Activated CD4-positive, alpha-beta T cell treated with anti-CD3 and anti-CD28 coated beads for 1 hour (primary cell): Measurements from ENCODE around the gene CD14.
A peak's percentile ranks its signal among the peaks of the same experiment; 100 is the strongest.
"Not testable (repeated sequence)": the region's sequence is repeated elsewhere in the genome, so short reads cannot be mapped to it uniquely, and the experiment has no call there.

ENCODE experiments used
- DNase-seq: peaks from one replicate; pipeline ENCODE4 v3.0.0-alpha.2; 2020

Gene CD14

DNA sequence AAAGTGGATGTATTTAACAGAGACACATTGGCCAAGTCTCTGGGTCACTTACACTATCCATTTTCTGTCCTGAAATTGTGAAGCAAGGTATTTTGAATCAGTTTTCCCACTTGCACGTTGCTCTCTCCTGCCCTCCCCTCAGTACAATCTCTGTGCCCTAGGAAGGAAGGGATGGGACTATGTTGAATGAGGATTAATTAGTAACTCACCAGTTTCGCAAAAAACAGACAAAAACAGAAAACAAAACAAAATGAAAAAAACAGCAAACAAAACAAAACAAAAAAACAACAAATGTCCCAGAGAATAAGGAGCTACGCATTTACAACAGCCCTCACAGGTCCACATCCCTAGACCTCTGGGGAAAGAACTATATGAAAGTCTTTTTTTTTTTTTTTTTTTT, 1.1 kb upstream of the CD14 start:
- no peak for DNase-seq

DNA sequence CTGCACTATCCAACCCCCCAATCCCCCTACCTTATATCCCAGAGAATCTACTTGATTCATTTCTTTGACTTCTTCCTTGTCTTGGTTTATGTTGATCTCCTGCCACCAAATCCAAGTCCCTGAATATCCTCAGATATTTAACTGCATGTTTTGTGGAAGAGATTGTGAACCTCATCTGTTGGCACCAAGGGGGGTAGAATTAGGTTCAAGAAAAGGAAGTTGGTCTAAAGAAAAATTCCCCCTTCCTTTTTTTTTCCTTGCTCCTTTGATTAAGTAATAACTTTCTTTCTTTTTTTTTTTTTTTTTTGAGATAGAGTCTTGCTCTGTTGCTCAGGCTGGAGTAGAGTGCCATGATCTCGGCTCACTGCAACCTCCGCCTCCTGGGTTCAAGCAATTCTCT, 526 bp upstream of the CD14 start:
- DNase-seq = no peak

DNA sequence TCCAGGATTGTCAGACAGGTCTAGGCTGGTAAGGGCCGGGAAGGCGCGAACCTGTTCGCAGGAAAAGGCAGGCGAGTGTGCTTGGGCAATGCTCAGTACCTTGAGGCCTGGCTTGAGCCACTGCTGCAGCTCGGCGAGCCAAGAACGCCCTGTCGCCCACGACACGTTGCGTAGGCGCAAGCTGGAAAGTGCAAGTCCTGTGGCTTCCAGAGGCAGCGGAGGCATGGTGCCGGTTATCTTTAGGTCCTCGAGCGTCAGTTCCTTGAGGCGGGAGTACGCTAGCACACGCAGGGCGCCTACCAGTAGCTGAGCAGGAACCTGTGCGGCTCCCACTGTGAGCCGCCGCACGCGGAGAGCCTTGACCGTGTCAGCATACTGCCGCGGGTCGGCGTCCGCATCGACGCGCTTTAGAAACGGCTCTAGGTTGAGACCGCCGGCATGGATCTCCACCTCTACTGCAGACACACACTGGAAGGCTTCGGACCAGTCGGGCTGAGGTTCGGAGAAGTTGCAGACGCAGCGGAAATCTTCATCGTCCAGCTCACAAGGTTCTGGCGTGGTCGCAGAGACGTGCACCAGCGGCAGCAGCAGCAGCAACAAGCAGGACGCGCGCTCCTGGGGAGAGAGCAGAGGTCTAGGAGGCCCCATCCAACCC, 482 bp downstream of the CD14 start:
- peak; percentile 27 for DNase-seq

DNA sequence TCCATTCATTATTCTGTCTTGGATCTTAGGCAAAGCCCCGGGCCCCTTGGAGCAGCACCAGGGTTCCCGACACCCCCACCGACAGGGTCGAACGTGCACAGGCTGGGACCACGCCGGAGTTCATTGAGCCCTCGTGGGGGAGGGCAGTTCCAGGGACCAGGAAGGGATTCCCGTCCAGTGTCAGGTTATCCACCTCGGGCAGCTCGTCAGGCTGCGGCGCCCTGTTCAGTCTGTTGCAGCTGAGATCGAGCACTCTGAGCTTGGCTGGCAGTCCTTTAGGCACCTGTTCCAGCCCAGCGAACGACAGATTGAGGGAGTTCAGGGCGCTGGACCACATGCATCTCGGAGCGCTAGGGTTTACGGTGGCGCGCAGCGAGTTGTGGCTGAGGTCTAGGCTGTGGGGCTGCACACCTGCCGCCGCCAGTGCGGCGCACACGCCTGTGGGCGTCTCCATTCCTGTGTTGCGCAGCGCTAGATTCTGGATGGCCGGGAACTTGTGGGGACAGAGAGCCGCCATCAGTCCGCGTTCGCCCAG, 1.1 kb downstream of the CD14 start:
- DNase-seq = peak; percentile 19

DNA sequence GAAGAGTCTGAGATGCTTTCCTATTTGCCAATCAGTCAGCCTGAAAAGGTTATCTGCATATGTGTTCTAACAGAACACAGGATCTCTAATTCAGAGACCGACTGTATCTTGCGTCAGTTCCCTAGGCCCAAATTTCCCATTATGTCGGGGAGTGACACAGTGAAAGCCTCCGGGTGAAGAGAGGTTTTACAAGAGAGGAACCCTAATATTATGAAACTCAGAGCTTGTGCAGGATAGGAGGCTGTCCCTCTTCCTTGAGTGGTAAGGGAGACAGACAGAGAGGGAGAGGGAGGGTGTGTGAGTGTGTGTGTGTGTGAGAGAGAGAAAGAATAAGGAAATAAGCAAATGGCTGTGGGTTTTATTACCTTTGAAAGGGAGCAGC, 1.9 kb downstream of the CD14 start:
- DNase-seq = no peak

DNA sequence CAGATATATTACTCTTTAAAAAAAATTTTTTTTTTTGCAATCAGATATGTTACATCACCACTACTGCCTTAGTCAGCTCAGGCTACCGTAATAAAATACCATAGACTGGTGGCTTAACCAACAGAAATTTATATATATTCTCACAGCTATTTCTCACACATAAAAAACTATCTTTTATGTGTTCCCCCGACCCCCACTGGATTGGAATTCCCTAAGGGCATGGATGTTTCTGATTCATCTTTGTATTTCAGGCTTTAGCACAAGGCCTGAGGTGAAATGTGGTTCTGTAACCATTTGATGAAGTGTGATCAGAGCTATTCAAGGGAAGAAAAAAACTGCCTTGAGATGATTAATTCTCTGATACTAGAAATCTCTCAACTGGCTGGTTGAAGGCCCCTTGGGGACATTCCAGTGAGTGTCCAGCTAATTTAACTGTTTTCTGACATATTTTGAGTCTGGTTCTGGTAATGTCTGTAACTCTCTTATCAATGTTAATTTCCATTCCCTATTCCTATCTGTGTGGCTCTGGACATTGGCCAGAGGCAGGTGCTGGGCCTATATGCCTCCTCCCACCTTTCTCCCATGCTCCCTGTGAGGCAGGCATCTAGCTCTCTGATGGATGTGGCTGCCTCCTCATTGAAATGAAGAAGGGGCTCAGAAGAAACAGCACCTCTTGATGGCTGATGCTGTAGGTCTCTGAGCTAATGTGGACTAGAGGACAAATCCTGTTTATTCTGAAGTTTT, 2.5 kb downstream of the CD14 start:
- no peak for DNase-seq

DNA sequence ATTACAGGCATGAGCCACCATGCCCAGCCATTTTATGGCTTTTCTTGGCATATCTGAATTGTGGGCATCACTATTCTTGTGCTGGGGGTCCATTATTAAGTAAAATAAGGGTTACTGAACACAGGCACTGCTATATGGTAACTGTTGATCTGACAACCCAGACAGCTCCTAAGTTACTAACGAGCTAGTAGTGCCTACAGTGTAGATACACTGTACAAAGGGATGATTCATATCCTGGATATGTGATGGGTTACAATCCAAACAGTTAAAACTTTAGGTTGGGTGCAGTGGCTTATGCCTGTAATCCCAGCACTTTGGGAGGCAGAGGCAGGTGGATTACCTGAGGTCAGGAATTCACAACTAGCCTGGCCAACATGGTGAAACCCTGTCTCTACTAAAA, 4.3 kb downstream of the CD14 start:
- no peak for DNase-seq

DNA sequence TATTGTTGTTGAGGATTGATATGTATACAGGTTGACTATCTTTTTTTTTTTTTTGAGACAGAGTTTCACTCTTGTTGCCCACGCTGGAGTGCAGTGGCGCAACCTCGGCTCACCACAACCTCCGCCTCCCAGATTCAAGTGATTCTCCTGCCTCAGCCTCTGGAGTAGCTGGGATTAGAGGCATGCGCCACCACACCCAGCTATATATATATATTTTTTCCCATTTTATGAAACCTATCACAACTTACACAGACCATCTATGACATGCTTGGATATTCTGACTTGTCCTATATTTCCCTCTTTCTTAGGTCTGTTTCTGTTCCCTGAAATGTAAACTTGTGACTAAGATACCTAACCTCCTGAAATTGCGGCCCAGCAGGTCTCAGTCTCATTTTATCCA, 5.0 kb downstream of the CD14 start:
- no peak for DNase-seq

DNA sequence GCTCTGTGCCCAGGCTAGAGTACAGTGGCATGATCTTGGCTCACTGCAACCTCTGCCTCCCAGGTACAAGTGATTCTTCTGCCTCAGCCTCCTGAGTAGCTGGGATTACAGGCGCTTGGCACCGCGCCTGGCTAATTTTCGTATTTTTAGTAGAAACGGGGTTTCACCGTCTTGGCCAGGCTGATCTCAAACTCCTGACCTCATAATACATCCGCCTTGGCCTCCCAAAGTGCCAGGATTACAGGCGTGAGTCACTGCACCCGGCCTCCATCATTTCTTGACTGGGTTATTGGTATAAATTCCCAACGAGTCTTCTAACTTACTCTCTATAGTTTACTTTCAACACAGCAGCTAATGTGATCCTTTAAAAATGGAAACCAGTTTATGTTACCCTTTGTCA, 8.1 kb downstream of the CD14 start:
- not testable (repeated sequence) for DNase-seq

DNA sequence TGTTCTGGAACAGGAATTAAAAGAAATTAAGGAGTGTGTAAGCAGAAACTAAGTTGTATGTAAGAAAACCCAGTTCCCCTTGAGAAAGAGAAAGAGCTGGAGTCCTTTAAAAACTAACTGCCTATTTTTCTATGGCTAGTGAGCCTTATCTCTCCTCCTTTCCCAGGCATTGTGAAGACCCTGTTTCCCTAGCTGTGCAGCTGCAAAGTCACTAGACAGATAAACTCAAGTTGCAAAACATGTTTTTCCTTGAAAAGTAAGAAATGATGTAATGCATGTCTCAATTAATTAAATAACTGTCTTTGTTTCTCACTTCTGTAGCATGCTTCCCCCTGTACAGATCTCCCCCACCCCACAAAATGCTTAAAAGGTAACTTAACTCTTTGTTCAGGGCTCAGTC, 9.9 kb downstream of the CD14 start:
- DNase-seq = not testable (repeated sequence)

DNA sequence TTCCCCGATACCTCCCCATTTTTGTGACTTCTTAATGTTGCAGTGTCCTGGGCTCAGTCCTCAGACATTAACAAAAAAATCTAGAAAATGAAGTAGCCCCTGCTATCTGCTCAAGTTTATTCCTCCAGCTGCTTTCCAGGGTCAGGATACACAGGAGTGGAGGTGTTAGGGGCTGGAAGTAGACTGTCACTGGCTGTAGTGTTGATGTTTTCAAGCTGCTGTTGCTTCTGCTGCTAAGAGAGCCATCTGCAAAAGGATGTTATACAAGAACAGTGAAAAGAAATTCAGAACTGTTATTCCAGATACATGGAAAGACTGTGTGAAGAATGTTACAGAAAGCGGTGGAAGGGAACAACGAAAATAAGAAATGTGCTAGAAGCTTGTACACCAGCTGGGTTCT, 10.7 kb downstream of the CD14 start:
- DNase-seq = no peak

DNA sequence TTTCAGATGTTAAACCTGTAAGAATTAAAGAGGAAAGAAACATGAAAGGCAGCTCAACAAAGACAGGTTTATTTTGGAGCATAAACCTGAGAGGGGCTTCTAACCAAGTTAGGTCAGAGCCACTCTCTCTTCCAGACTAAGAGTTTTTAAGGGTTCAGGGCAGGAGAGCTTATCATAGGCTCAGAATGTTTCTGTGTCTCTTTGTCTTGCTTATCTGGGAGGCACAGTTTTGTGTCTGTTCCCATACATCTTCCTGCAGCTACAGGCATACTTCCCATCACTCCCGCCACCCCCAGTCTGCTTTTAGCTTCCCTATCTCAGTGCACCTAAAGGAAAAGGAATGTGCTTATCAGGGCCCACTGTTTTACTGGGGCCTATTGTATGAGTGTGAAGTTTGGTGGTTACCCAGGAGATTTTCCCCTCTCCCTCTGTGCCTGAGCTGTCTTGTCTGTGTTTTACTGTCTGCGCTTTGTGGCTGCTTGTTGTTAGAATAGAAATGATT, 21.9 kb downstream of the CD14 start:
- no peak for DNase-seq

DNA sequence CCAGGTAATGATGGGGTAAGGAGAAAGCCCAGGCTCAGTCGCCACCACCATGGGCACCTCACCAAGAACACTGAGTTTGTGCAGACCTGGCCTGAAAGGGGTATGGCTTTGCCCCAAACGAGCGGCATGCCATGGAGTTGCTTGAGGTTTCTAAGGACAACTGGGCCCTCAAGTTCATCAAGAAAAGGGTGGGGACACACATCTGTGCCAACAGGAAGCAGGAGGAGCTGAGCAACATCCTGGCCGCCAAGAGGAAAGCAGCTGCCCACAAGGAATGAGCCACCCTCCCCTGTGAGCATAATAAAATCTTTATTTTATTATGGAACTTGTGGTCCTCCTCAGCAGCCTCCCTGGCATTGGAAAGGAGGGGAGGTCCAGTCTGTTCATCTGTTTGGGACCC, 23.8 kb downstream of the CD14 start:
- DNase-seq = no peak

DNA sequence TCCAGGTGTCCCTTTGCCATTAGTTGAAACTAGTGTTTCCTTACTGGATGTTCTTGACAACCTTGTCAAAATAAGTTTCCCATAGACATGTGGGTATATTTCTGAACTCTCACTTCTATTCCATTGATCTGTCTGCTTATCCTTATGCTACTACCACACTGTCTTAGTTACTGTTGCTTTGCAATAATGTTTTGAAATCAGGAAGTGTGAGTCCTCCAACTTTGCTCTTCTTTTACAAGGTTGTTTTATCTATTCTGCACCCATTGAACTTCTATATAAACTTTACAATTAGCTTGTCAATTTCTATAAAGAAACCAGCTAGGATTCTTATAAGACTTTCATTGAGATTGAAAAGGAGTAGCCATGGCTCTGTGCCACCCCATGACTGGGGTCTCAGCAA, 24.3 kb downstream of the CD14 start:
- no peak for DNase-seq

DNA sequence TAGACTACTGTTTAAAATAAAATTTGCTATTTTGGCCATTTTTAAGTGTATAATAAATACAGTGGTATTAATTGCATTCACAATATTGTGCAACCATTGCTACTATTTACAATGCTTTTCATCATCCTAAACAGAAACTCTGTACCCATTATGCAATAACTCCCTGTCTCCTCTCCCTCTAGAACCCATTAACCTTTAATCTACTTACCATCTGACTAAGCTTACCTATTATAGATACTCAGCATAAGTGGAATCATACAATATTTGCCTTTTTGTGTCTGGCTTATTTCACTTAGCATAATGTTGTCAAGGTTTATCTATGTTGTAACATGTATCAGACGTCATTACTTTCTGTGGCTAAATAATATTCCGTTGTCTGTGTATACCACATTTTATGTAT, 25.9 kb downstream of the CD14 start:
- no peak for DNase-seq

DNA sequence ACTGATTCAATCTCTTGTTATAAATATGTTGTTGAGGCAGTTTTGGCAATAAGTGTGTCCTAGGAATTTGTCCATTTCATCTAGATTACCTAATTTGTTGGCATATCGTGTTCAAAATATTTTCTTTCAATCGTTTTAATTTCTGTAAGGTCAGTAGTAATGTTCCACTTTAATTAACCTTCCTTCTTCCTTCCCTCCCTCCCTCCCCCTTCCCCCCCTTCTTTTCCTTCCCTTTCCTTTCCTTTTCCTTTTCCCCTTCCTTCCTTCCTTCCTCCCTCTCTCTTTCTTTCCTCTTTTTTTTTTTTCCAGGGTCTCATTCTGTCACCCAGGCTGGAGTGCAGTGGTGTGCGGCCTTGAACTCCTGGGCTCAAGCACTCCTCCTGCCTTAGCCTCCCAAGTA, 27.1 kb downstream of the CD14 start:
- no peak for DNase-seq

DNA sequence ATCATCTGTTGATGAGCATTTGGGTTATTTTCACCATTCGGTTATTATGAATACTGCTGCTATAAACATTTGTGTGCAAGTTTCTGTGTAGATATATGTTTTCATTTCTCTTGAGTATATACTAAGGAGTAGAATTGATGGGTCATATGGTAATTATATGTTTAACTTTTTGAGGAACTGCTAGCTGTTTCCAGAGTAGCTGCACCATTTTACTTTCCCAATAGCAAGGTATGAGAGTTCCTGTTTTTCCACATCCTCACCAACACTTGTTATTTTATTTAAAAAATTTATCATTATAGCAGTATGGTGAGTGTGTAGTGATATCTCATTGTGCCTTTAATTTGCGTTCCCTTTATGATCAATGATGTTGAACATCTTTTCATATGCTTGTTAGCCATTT, 29.2 kb downstream of the CD14 start:
- DNase-seq = no peak

DNA sequence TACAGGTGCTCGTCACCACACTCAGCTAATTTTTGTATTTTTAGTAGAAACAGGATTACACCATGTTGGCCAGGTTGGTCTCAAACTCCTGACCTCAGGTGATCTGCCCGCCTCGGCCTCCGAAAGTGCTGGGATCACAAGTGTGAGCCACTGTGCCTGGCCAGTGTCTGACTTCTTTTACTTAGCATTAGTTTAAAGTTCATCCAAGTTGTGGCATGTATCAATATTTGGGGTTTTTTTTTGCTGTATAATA, 29.6 kb downstream of the CD14 start:
- DNase-seq = not testable (repeated sequence)

DNA sequence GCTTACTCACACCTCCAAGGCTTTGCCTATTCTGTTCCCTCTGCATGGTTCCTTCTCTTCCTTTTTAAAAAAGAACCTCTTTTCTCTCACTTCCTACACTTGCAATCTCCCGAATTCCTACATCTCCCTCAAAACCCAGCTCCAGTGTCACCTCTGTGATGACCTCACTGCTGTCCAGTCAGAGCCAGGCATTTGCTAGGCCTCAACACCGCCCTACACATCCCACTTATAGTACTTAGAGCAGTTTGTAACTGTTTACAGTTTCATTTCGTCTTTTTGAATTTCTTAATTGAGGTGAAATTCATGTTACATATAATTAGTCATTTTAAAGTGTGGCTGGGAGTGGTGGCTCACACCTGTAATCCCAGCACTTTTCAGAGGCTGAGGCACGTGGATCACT, 30.8 kb downstream of the CD14 start:
- DNase-seq = no peak

DNA sequence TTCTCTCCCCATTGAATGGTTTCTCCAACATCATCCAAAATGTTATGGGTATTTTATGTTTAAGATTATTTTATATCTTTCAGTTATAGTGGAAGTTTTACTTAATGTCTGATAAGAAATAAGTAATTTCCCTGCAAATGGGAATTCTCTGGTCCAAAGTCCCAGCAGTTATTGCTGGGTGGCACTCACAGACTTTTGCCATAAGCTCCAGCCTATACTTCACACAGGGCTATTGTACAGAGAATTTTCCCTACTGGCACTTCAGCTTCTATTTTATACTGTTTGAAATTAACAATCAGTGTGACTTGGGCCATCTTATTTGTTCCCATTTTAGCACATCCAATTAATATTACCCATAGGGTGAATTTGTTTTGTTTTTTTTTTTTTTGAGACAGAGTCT, 32.9 kb downstream of the CD14 start:
- no peak for DNase-seq

DNA sequence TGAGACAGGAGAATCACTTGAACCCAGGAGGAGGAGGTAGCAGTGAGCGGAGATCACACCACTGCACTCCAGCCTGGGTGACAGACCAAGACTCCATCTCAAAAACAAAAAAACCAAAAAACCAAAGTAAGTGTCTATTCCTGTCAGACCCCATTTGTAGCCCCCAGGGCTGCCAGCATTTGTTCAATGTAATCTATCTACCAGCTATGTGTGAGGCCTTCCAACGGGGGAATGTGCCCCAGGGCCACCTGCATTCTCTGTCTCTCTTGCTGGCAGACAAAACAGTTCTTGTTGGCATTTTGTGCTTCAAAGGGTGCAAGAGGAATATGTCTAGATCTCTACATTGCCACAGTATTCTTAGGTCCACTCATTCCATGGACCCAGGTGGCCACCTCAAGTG, 34.1 kb downstream of the CD14 start:
- no peak for DNase-seq

DNA sequence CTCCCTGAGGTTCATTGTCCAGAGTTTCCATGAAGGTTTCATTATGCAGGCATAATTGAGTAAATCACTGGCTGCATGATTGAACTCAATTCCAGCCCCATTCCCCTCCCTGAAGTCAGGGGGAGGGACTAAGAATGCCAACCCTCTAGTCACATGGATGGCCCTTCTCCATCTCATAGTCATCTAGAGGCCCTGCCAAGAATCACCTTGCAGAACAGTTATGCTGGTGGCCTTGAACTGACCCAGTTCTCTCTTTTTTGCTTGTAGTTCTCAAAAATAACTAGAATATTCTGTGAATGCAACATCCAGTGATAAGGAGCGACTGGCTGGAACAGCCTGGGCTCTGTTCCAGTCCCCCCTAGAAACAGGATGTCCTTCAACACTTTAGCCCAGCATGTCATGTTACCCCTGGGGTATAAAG, 36.6 kb downstream of the CD14 start:
- DNase-seq = no peak

DNA sequence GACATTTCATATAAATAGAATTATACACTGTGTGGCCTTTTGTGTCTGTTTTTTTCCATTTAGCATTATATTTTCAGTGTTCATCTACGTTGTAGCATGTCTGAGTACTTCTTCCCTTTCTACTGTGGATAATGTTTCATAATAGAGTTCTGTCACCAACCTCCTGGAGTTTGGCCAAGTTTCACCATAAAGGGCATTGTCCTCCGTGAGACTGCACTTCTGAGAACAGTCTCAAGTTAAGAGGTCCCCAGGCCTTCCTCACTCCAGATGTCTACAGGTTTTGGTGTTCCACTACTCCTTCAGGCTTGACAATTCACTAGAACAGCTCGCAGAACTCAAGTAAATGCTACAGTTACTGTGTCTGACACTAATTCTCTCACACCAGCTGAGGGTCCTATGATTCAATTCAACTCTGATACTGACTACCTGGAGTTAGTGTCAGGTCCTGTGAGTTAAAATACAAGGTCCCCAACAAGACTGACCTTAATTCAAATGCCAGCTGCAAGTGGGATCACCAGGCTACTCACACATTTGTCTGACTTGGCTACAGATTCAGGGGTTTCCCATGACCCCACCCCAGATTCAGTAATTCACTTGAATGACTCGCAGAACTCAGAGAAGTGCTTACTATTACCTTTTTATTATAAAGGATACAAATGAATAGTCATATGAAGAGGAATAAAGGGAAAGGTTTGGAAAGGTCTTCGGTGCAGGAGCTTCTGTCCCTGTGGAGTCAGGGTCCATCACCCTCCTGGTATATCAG, 37.3 kb downstream of the CD14 start:
- DNase-seq = no peak

DNA sequence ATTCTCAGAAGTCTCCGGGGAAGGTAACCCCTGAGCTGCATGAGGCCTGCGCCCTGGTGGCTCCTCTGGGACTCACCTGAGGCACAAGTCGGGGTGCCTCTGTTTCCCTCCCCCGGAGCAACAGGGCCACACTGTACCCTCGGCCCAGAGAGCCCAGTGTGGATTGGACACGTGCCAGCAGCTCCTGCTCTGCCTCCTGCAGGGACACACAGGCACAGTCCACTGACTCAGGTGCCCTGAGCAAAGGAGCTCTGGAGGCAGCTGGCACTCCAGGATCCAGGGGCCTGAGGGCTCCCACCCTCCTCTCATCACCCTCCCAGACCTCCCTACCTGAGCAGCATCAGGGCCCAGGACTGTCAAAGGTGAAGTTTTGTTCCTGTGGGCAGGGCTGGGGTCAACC, 38.8 kb downstream of the CD14 start:
- no peak for DNase-seq
